Small intestine (tissue), 7 donors: ENCODE measurements around the gene ZER1. TPM values are rescaled to one million over a fixed set of nuclear protein-coding genes. Genes with fewer than 3 reads are reported as not detected.
"Not testable (repeated sequence)": the region's sequence is repeated elsewhere in the genome, so short reads cannot be mapped to it uniquely, and the experiment has no call there.

Source experiments
- DNase-seq, 2 donors: peaks; one replicate each; pipeline versions ENCODE4 v3.0.0 to v3.0.0-alpha.2; 2013
- FAIRE-seq: peaks from 2 replicates; lab custom pipeline; 2012; peaks lifted over from hg19 to GRCh38; lab: Jason Lieb, UNC
- H3K27ac ChIP-seq, 3 donors: one replicate each; pipeline ENCODE4 v1.5.1; 2013; ENCODE audit warnings: low read length in 2 of 3, mild to moderate bottlenecking in 2 of 3, control low read depth in 1 of 3, inconsistent platforms in 1 of 3, low read depth in 1 of 3, moderate library complexity in 1 of 3
- H3K27me3 ChIP-seq, 3 donors: one replicate each; pipeline ENCODE4 v1.6.1; 2013; ENCODE audit warnings: low read length in 3 of 3, inconsistent platforms in 1 of 3; ENCODE audit not compliant: control insufficient read depth in 3 of 3, insufficient read depth in 3 of 3
- H3K36me3 ChIP-seq, 3 donors: one replicate each; pipeline ENCODE4 v1.6.1; 2013; ENCODE audit warnings: low read length in 3 of 3, inconsistent platforms in 1 of 3, low read depth in 1 of 3, mild to moderate bottlenecking in 1 of 3, moderate library complexity in 1 of 3; ENCODE audit not compliant: control insufficient read depth in 3 of 3, insufficient read depth in 2 of 3
- H3K4me1 ChIP-seq, 3 donors: one replicate each; pipeline ENCODE4 v1.6.1; 2013; ENCODE audit warnings: low read length in 2 of 3, inconsistent platforms in 1 of 3, low read depth in 1 of 3, mild to moderate bottlenecking in 1 of 3, moderate library complexity in 1 of 3; ENCODE audit not compliant: control insufficient read depth in 3 of 3, insufficient read depth in 2 of 3
- H3K4me3 ChIP-seq, 3 donors: one replicate each; pipeline ENCODE4 v1.5.1; 2013; ENCODE audit warnings: low read length in 3 of 3, control low read depth in 1 of 3, inconsistent platforms in 1 of 3, low read depth in 1 of 3, mild to moderate bottlenecking in 1 of 3, moderate library complexity in 1 of 3
- H3K9me3 ChIP-seq, 2 donors: one replicate each; pipeline ENCODE4 v1.6.1; 2013; ENCODE audit warnings: low read depth in 1 of 2, low read length in 1 of 2; ENCODE audit not compliant: control insufficient read depth in 2 of 2, insufficient read depth in 1 of 2
- WGBS, 3 donors: extraction: QIAGEN DNeasy Blood & Tissue Kit; methylation state at CpG; one replicate each; pipeline ENCODE4 v1.1.7; 2013; 5-methylcytosine and 5-hydroxymethylcytosine counted together
- polyA plus RNA-seq, 4 donors: library from polyadenylated mRNA; stranded (reverse) in 3 of 4; unstranded in 1 of 4; fragments of 200-250 nt in 3 of 4; fragments of 120-200 nt in 1 of 4; gene quantifications; one replicate each; pipeline versions ENCODE4 v1.2.1 to v1.2.3, GENCODE V29; 2013
- donor health status: healthy with polysubstance abuse.
- donor health status: control.
- donor health status: control.
- donor health status: Bipolar disorder and iron deficiency.
- donor health status: healthy.

The ZER1 gene
- polyA plus RNA-seq, 4 donors, result 24.6 to 77.2 (median 47.1) TPM

- DNase-seq (peak; percentile 40 to 60), FAIRE-seq (no peak)
- H3K27ac ChIP-seq, result peak overlapping the region in 1 of 3 donors; percentile 81
- WGBS, 3 donors, result 7 to 9% (median 8%) methylated on average over 30 to 55 of the region's 55 CpGs
- H3K27me3 ChIP-seq, result no peaks in the 10 kb centered on the region
- no peaks in the 10 kb centered on the region for H3K9me3 ChIP-seq
- no peaks in the 10 kb centered on the region for H3K4me1 ChIP-seq
- H3K4me3 ChIP-seq, result peak overlapping the region; percentile 48 to 76 (median 60)
- H3K36me3 ChIP-seq, result peaks cover 0 to 11% (median 0%) of the 10 kb centered on the region in 3 donors
Measured at GRCh38 chr9:128702949-128703615, 68.6 kb downstream of the ZER1 start.

DNA sequence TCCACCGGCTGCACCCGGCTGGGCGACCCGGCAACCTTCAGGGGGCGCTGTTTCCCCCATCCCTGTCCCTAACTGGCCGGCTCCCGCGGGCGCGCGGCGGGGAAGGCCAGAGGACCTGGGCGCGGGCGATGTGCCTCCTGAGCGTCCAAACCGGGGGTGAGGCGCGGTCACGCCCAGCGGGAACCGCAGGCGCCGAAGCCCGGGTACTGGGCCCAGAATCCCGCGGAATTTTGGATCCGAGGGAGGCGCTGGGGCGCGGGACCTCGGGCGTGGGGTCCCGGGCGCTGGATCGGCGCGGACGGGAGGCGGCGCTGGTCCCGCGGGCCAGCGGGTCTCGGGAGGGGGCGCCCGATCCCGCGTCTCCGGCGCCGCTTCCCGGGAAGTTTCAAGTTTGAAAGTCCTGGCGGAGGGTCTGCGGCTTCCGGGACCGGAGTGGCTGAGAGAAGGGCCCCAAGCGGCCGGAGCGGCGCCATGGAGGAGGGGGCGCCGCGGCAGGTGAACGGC is 69.2 kb downstream of the ZER1 start, which contains the start of gene PKN3:
Gene PKN3, plus strand, starts transcription at position 59 of the 504 bp plus-strand sequence. Its CDS starts 413 bp downstream, at position 472.
- no peak for FAIRE-seq
- peak within 1 kb of the TSS in 1 of 3 donors; percentile 81 for H3K27ac ChIP-seq
- DNase-seq, result peak; percentile 83 to 95
- no peaks in the 10 kb centered on the region for H3K9me3 ChIP-seq
- no peaks in the 10 kb centered on the region for H3K4me1 ChIP-seq
- peak within 1 kb of the TSS; percentile 48 to 76 (median 60) for H3K4me3 ChIP-seq
- 0% methylated on average over 27 to 65 of the region's 65 CpGs for whole genome bisulfite sequencing, 3 donors
- no peaks in the 10 kb centered on the region for H3K27me3 ChIP-seq
- peaks cover 0 to 10% (median 0%) of the 10 kb centered on the region in 3 donors for H3K36me3 ChIP-seq

DNA sequence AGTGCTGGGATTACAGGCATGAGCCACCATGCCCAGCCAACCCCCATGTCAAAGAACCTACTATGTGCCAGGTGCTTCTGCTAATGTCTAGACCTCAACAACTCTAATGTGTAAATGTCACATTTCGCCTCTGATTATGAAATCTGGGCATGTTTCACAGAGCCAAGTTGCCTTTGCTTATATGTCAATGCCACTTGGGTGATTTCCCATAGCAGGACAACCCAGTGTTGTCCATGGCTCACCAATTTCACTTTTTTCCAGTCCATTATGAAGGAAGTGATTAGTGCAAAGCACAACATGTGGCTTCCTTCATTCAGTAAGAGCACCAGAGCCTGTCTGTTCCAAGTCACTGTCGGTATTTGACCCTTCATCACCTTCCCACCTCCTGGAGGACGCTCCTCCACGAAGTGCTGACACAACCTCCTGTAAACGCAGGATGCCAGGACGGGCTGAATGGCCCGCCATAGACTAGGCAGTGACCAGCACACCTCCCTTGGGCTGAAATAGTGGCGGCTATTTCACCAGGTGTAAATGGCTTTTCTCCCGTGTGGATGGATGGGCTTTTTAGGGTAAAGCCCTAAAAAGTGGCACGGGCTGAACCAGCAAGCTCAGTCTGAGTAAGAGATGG is 70.4 kb downstream of the ZER1 start:
- no peaks in the 10 kb centered on the region for H3K9me3 ChIP-seq
- no peaks in the 10 kb centered on the region for H3K4me1 ChIP-seq
- no peak overlapping the region for H3K27ac ChIP-seq
- no peak for DNase-seq
- 78 to 87% (median 81%) methylated on average over 10 of the region's 10 CpGs for WGBS, 3 donors
- H3K27me3 ChIP-seq, result no peaks in the 10 kb centered on the region
- H3K36me3 ChIP-seq, result peaks cover 0 to 6% (median 2%) of the 10 kb centered on the region in 3 donors
- FAIRE-seq, result no peak
- H3K4me3 ChIP-seq, result no peak overlapping the region

- 85 to 92% (median 86%) methylated on average over 28 to 30 of the region's 30 CpGs for WGBS, 3 donors
- H3K4me3 ChIP-seq, H3K9me3 ChIP-seq, H3K27me3 ChIP-seq, H3K27ac ChIP-seq, H3K4me1 ChIP-seq, H3K36me3 ChIP-seq, DNase-seq, FAIRE-seq: not testable (repeated sequence)
Measured at GRCh38 chr9:128699096-128699795, 72.5 kb downstream of the ZER1 start.

DNA sequence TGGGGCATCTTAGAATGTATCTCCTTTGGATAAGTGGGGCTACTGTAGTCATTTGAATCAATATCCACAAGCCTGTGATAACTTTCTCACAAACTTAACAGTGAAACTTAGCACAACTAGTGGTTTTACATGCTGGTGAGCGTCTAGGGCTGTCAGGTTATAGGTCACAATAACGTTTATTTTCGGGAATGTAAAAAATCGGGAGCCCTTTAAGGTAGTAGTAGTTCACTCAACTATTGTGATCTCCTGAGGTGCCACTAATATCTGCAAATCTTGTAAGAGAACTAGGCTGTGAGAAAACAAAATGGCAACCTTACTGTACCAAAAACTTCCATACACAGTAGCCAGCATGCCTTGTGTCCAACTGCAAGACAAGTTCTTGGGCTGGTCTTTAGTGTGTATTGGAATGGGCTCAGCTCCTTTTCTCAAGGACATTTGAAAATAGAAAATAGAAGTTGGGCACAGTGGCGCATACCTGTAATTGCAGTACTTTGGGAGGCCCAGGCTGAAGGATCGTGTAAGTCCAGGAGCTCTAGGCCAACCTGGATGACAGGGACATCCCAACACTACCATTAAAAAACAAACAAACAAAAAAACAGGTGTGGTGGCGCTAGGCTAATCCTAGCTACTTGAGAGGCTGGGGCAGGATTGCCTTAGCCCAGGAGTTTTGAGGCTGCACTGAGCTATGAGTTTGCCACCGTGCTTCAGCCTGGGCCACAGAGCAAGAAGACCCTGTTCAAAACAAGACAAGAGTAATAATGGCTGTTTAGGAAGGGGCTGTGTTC is 74.6 kb downstream of the ZER1 start:
- H3K4me3 ChIP-seq, result no peak overlapping the region
- H3K4me1 ChIP-seq, result no peaks in the 10 kb centered on the region
- no peaks in the 10 kb centered on the region for H3K27me3 ChIP-seq
- H3K9me3 ChIP-seq, result no peaks in the 10 kb centered on the region
- WGBS, 3 donors, result 73 to 75% (median 74%) methylated on average over 8 of the region's 8 CpGs
- DNase-seq (no peak), FAIRE-seq (no peak)
- peaks cover 8 to 17% (median 9%) of the 10 kb centered on the region in 3 donors for H3K36me3 ChIP-seq
- H3K27ac ChIP-seq, result no peak overlapping the region

GRCh38 chr9:128694344-128694743 is 77.4 kb downstream of the ZER1 start:
- Histone ChIP-seq H3K9me3 (no peaks in the 10 kb centered on the region), H3K36me3 (peaks cover 9 to 17% (median 16%) of the 10 kb centered on the region in 3 donors), H3K27me3 (no peaks in the 10 kb centered on the region), H3K27ac (no peak overlapping the region), H3K4me1 (peaks cover 0 to 5% (median 2%) of the 10 kb centered on the region in 3 donors), H3K4me3 (no peak overlapping the region)
- FAIRE-seq (no peak), DNase-seq (no peak)
- WGBS, 3 donors, result 65 to 76% (median 66%) methylated on average over 6 of the region's 6 CpGs

DNA sequence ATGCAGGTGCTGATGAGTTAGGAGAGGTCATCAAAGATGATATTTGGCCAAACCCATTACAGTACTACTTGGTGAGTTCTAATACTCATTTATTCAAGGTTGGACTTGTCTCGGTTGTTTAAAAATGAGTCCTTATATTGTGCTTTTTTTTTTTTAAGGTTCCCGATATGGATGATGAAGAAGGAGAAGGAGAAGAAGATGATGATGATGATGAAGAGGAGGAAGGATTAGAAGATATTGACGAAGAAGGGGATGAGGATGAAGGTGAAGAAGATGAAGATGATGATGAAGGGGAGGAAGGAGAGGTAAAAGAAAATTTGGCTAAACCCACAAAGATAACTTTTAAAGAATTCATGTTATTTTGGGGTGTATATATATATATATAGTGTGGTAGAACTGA is 78.0 kb downstream of the ZER1 start:
- peaks cover 9 to 17% (median 16%) of the 10 kb centered on the region in 3 donors for H3K36me3 ChIP-seq
- not testable (repeated sequence) for H3K4me1 ChIP-seq, H3K27me3 ChIP-seq, H3K4me3 ChIP-seq, FAIRE-seq, H3K27ac ChIP-seq, DNase-seq, H3K9me3 ChIP-seq
- 78 to 88% (median 86%) methylated on average over 3 of the region's 3 CpGs for WGBS, 3 donors
